CD14-positive monocyte (primary cell): ENCODE results near the gene MAN2B2. TPM values are rescaled to one million over a fixed set of nuclear protein-coding genes. Genes with fewer than 3 reads are reported as not detected.

Source experiments
- DNase-seq, 3 donors: peaks; one replicate each; pipeline ENCODE4 v3.0.0-alpha.2; 2011 to 2022
- H2AFZ ChIP-seq: 2 replicates; pipeline ENCODE4 v1.6.0; 2012; ENCODE audit warnings: mild to moderate bottlenecking, low read depth, low read length, inconsistent platforms; ENCODE audit not compliant: insufficient read depth, poor library complexity, severe bottlenecking
- H3K27ac ChIP-seq, 2 donors: 1 replicate in 1 of 2; 2 replicates in 1 of 2; pipeline ENCODE4 v1.5.1; 2012 to 2013; ENCODE audit warnings: low read length in 2 of 2, control low read depth in 1 of 2, inconsistent platforms in 1 of 2, low read depth in 1 of 2, mild to moderate bottlenecking in 1 of 2
- H3K27me3 ChIP-seq, 2 donors: one replicate each; pipeline versions ENCODE4 v1.6.0 to v1.6.1; 2011 to 2013; ENCODE audit warnings: low read length in 2 of 2; ENCODE audit not compliant: control insufficient read depth in 2 of 2, insufficient read depth in 2 of 2
- H3K36me3 ChIP-seq, 2 donors: replicated peaks in 1 of 2; 1 replicate in 1 of 2; 2 replicates in 1 of 2; pipeline versions ENCODE4 v1.5.1 to v1.6.1; 2012 to 2013; ENCODE audit warnings: low read length in 2 of 2, control low read depth in 1 of 2, inconsistent platforms in 1 of 2, mild to moderate bottlenecking in 1 of 2; ENCODE audit not compliant: insufficient read depth in 2 of 2, control insufficient read depth in 1 of 2
- H3K4me1 ChIP-seq, 2 donors: 1 replicate in 1 of 2; 2 replicates in 1 of 2; pipeline versions ENCODE4 v1.5.1 to v1.6.1; 2012 to 2013; ENCODE audit warnings: low read length in 2 of 2, control low read depth in 1 of 2, inconsistent platforms in 1 of 2, mild to moderate bottlenecking in 1 of 2, moderate library complexity in 1 of 2; ENCODE audit not compliant: insufficient read depth in 2 of 2, control insufficient read depth in 1 of 2
- H3K4me2 ChIP-seq: replicated peaks from 2 replicates; pipeline ENCODE3; 2012; ENCODE audit warnings: low read length, moderate library complexity, mild to moderate bottlenecking; ENCODE audit not compliant: poor library complexity, severe bottlenecking; ENCODE audit errors: extremely low read depth
- H3K4me3 ChIP-seq, 3 experiments: fragments of 200-600 bp in 1 of 3; sonication (generic) in 1 of 3; replicated peaks in 1 of 3; 1 replicate in 2 of 3; 2 replicates in 1 of 3; pipeline ENCODE4 v1.5.1; 2011 to 2013; ENCODE audit warnings: low read length in 3 of 3, mild to moderate bottlenecking in 3 of 3, control low read depth in 2 of 3, low read depth in 2 of 3, inconsistent platforms in 1 of 3, moderate library complexity in 1 of 3
- H3K79me2 ChIP-seq: 2 replicates; pipeline ENCODE4 v1.6.0; 2012; ENCODE audit warnings: mild to moderate bottlenecking, control low read depth, inconsistent platforms, low read length, moderate library complexity; ENCODE audit not compliant: insufficient read depth
- H3K9ac ChIP-seq: 2 replicates; pipeline ENCODE4 v1.6.0; 2017; ENCODE audit warnings: low read length, mild to moderate bottlenecking; ENCODE audit not compliant: insufficient read depth, poor library complexity, severe bottlenecking
- H3K9me3 ChIP-seq, 2 donors: replicated peaks in 1 of 2; 1 replicate in 1 of 2; 2 replicates in 1 of 2; pipeline versions ENCODE4 v1.5.1 to v1.6.1; 2012 to 2013; ENCODE audit warnings: low read length in 2 of 2, control low read depth in 1 of 2; ENCODE audit not compliant: control insufficient read depth in 1 of 2, insufficient read depth in 1 of 2
- H4K20me1 ChIP-seq: 2 replicates; pipeline ENCODE4 v1.6.0; 2012; ENCODE audit warnings: mild to moderate bottlenecking, low read length, control low read depth, moderate library complexity; ENCODE audit not compliant: insufficient read depth
- H3K27ac Mint-ChIP-seq, 7 donors: one replicate each; pipeline ENCODE4 v1.8.0; 2020; ENCODE audit warnings: mild to moderate bottlenecking in 7 of 7, mixed read lengths in 7 of 7, moderate library complexity in 6 of 7, inconsistent platforms in 2 of 7
- H3K27me3 Mint-ChIP-seq, 3 donors: one replicate each; pipeline ENCODE4 v1.8.0; 2021 to 2022; ENCODE audit warnings: low read depth in 3 of 3, mild to moderate bottlenecking in 3 of 3, mixed read lengths in 3 of 3, moderate library complexity in 3 of 3, inconsistent platforms in 1 of 3
- H3K36me3 Mint-ChIP-seq, 2 donors: one replicate each; pipeline ENCODE4 v1.8.0; 2020; ENCODE audit warnings: mixed read lengths in 2 of 2, inconsistent platforms in 1 of 2, mild to moderate bottlenecking in 1 of 2
- H3K4me1 Mint-ChIP-seq: one replicate; pipeline ENCODE4 v1.8.0; 2020; ENCODE audit warnings: mild to moderate bottlenecking, mixed read lengths
- H3K4me3 Mint-ChIP-seq, 2 donors: one replicate each; pipeline ENCODE4 v1.8.0; 2020; ENCODE audit warnings: mild to moderate bottlenecking in 2 of 2, mixed read lengths in 2 of 2, moderate library complexity in 1 of 2
- H3K9me3 Mint-ChIP-seq, 7 donors: one replicate each; pipeline ENCODE4 v1.8.0; 2020 to 2022; ENCODE audit warnings: mixed read lengths in 7 of 7, mild to moderate bottlenecking in 6 of 7, moderate library complexity in 6 of 7, inconsistent platforms in 2 of 7
- CTCF ChIP-seq: fragments of 200-600 bp; IDR thresholded peaks from one replicate; pipeline ENCODE4 v1.8.0; 2022; ENCODE audit warnings: antibody characterized with exemption, mild to moderate bottlenecking
- WGBS: methylation state at CpG from one replicate; pipeline ENCODE4 v1.1.5; 2013; ENCODE audit warnings: missing lambda C conversion rate; ENCODE audit not compliant: insufficient coverage; 5-methylcytosine and 5-hydroxymethylcytosine counted together
- intact Hi-C, 2 donors: fragments of 100-400 bp; cut with micrococcal nuclease; formaldehyde crosslinking; loops; one replicate each; pipeline versions ENCODE4 v1.15.0 to v1.15.1; 2023
- polyA plus RNA-seq, 3 donors: library from polyadenylated mRNA; depleted of rRNA in 1 of 3; unstranded in 2 of 3; stranded (reverse) in 1 of 3; fragments of 300-500 nt in 2 of 3; fragments of >200 nt in 1 of 3; fragmentation: Illumina TruSeq in 2 of 3; gene quantifications; 1 replicate in 2 of 3; 2 replicates in 1 of 3; pipeline ENCODE4 v1.2.3, GENCODE V29; 2012 to 2021

The MAN2B2 gene
- polyA plus RNA-seq, 3 donors, result 9.6 to 28.4 (median 10.6) TPM

- peaks cover 14% of the 10 kb centered on the region for H4K20me1 ChIP-seq
- H2AFZ ChIP-seq, result no peak overlapping the region
- H3K27ac ChIP-seq, result no peak overlapping the region
- intact Hi-C loops, result no loop called here
- H3K9me3 ChIP-seq, result no peaks in the 10 kb centered on the region
- DNase-seq, result no peak
- peaks cover 2 to 14% (median 8%) of the 10 kb centered on the region in 7 donors for H3K9me3 Mint-ChIP-seq
- no peak for TF ChIP-seq CTCF
- H3K4me3 Mint-ChIP-seq, result no peak overlapping the region
- H3K4me1 ChIP-seq, result peaks cover 3 to 7% of the 10 kb centered on the region in 2 donors
- peaks cover 13 to 14% of the 10 kb centered on the region in 2 donors for H3K36me3 ChIP-seq
- H3K9ac ChIP-seq, result no peak overlapping the region
- no peaks in the 10 kb centered on the region for H3K27me3 ChIP-seq
- no peak overlapping the region for H3K4me3 ChIP-seq
- H3K36me3 Mint-ChIP-seq, result peaks cover 13 to 17% of the 10 kb centered on the region in 2 donors
- H3K79me2 ChIP-seq, result peaks cover 7% of the 10 kb centered on the region
- H3K4me1 Mint-ChIP-seq, result peaks cover 6% of the 10 kb centered on the region
- no peak overlapping the region for H3K27ac Mint-ChIP-seq
- 96% methylated on average over 5 of the region's 5 CpGs for WGBS
- no peak overlapping the region for H3K4me2 ChIP-seq
- H3K27me3 Mint-ChIP-seq, result peaks cover 0 to 5% (median 2%) of the 10 kb centered on the region in 3 donors
These were observed 72.2 kb downstream of the MAN2B2 start for GRCh38 chr4:6647169-6647568.

- Histone ChIP-seq H4K20me1 (peaks cover 9% of the 10 kb centered on the region), H2AFZ (no peak overlapping the region), H3K4me1 (peaks cover 0 to 2% of the 10 kb centered on the region in 2 donors), H3K79me2 (peaks cover 2% of the 10 kb centered on the region), H3K27me3 (no peaks in the 10 kb centered on the region), H3K9me3 (no peaks in the 10 kb centered on the region), H3K36me3 (peaks cover 7 to 9% of the 10 kb centered on the region in 2 donors), H3K27ac (no peak overlapping the region), H3K4me3 (no peak overlapping the region), H3K9ac (no peak overlapping the region), H3K4me2 (no peak overlapping the region)
- H3K36me3 Mint-ChIP-seq, result peaks cover 8 to 12% of the 10 kb centered on the region in 2 donors
- no peak overlapping the region for H3K27ac Mint-ChIP-seq
- peaks cover 2 to 14% (median 8%) of the 10 kb centered on the region in 7 donors for H3K9me3 Mint-ChIP-seq
- peaks cover 1% of the 10 kb centered on the region for H3K4me1 Mint-ChIP-seq
- no peak for DNase-seq
- H3K4me3 Mint-ChIP-seq, result no peak overlapping the region
- no peak for TF ChIP-seq CTCF
- intact Hi-C loops, result no loop called here
- peaks cover 0 to 8% (median 2%) of the 10 kb centered on the region in 3 donors for H3K27me3 Mint-ChIP-seq
- 59% methylated on average over 5 of the region's 6 CpGs for WGBS
These were observed 72.7 kb downstream of the MAN2B2 start for GRCh38 chr4:6647582-6648230.
